Endothelial cell of umbilical vein (primary cell): ENCODE results near the gene CTDSPL. TPM values are rescaled to one million over a fixed set of nuclear protein-coding genes. Genes with fewer than 3 reads are reported as not detected.

Experiments used
- BruUV-seq: library from RNA; stranded (reverse); fragments of 400-500 nt; replicated peaks from 2 replicates; lab custom pipeline; 2021; lab: Mats Ljungman, UMichigan
- CTCF ChIA-PET: fragments of 300-600, 350-600 bp; sonication (Branson Sonifier 250); formaldehyde crosslinking; loops from one replicate; lab custom pipeline; 2021; ENCODE audit warnings: antibody characterized with exemption, inconsistent platforms; lab: Charles Lee
- POLR2A ChIA-PET: fragments of 300-600, 350-600 bp; sonication (Branson Sonifier 250); formaldehyde crosslinking; loops from one replicate; lab custom pipeline; 2021; ENCODE audit warnings: antibody characterized with exemption, inconsistent platforms; lab: Charles Lee
- DNase-seq: peaks from one replicate; pipeline ENCODE4 v3.0.0-alpha.2; 2011; ENCODE audit warnings: low read depth, low spot score
- FAIRE-seq: peaks from 2 replicates; lab custom pipeline; 2011; peaks lifted over from hg19 to GRCh38; lab: Jason Lieb, UNC
- H2AFZ ChIP-seq: 2 replicates; pipeline ENCODE4 v1.6.0; 2012; ENCODE audit warnings: low read depth, low read length, control low read depth, inconsistent platforms
- H3K27ac ChIP-seq: 2 replicates; pipeline ENCODE4 v1.5.1; 2011; ENCODE audit warnings: low read depth, mild to moderate bottlenecking, control low read depth, low read length, moderate library complexity; ENCODE audit not compliant: insufficient read depth
- H3K27me3 ChIP-seq, 2 experiments: 2 replicates each; pipeline versions ENCODE4 v1.6.0 to v1.6.1; 2011; ENCODE audit warnings: low read length in 2 of 2, mixed read lengths in 1 of 2; ENCODE audit not compliant: control insufficient read depth in 2 of 2, insufficient read depth in 2 of 2
- H3K36me3 ChIP-seq, 2 experiments: 2 replicates in 1 of 2; 3 replicates in 1 of 2; pipeline ENCODE4 v1.5.1; 2011; ENCODE audit warnings: low read length in 2 of 2, mild to moderate bottlenecking in 1 of 2, moderate library complexity in 1 of 2; ENCODE audit not compliant: control insufficient read depth in 2 of 2, insufficient read depth in 2 of 2; ENCODE audit errors: extremely low read depth in 1 of 2
- H3K4me1 ChIP-seq: 3 replicates; pipeline ENCODE4 v1.5.1; 2011; ENCODE audit warnings: mild to moderate bottlenecking, low read length; ENCODE audit not compliant: control insufficient read depth, insufficient read depth; ENCODE audit errors: extremely low read depth
- H3K4me2 ChIP-seq: 2 replicates; pipeline ENCODE4 v1.6.1; 2011; ENCODE audit warnings: low read length, control low read depth, mixed read lengths; ENCODE audit not compliant: insufficient read depth
- H3K4me3 ChIP-seq, 3 experiments: fragments of 200-600 bp in 1 of 3; sonication (generic), shearing (Covaris generic) in 1 of 3; replicated peaks in 1 of 3; 2 replicates each; pipeline ENCODE4 v1.5.1; 2011 to 2016; ENCODE audit warnings: control low read depth in 3 of 3, low read length in 3 of 3, mild to moderate bottlenecking in 2 of 3, inconsistent platforms in 1 of 3, low read depth in 1 of 3, moderate library complexity in 1 of 3; ENCODE audit not compliant: insufficient read depth in 1 of 3
- H3K79me2 ChIP-seq: 2 replicates; pipeline ENCODE4 v1.6.0; 2012; ENCODE audit warnings: low read length, inconsistent platforms; ENCODE audit not compliant: control insufficient read depth, insufficient read depth
- H3K9ac ChIP-seq: replicated peaks from 2 replicates; pipeline ENCODE3; 2011; ENCODE audit warnings: low read length, control low read depth; ENCODE audit not compliant: insufficient read depth; ENCODE audit errors: extremely low read depth
- H3K9me1 ChIP-seq: replicated peaks from 3 replicates; pipeline ENCODE4 v1.6.0; 2011; ENCODE audit warnings: mild to moderate bottlenecking, low read length; ENCODE audit not compliant: control insufficient read depth, insufficient read depth; ENCODE audit errors: extremely low read depth
- H3K9me3 ChIP-seq: replicated peaks from 2 replicates; pipeline ENCODE4 v1.5.1; 2012; ENCODE audit warnings: low read length, inconsistent platforms; ENCODE audit not compliant: control insufficient read depth, insufficient read depth
- H4K20me1 ChIP-seq: replicated peaks from 2 replicates; pipeline ENCODE3; 2011; ENCODE audit warnings: mild to moderate bottlenecking, low read length; ENCODE audit not compliant: control insufficient read depth, insufficient read depth; ENCODE audit errors: extremely low read depth
- FOS ChIP-seq: IDR thresholded peaks from 2 replicates; pipeline ENCODE4 v1.6.1; 2011; ENCODE audit warnings: mild to moderate bottlenecking, low read length, moderate library complexity, borderline replicate concordance; ENCODE audit not compliant: insufficient read depth
- GATA2 ChIP-seq: IDR thresholded peaks from 2 replicates; pipeline ENCODE4 v1.7.0; 2011; ENCODE audit warnings: low read depth, mild to moderate bottlenecking, moderate library complexity, mixed read lengths, low read length; ENCODE audit not compliant: insufficient read length, insufficient read depth
- MYC ChIP-seq: IDR thresholded peaks from one replicate; pipeline ENCODE4 v1.6.1; 2011; ENCODE audit warnings: mild to moderate bottlenecking, low read depth, low read length
- dilution Hi-C: fragments of 300-500 bp; cut with MboI; formaldehyde crosslinking; loops from one replicate; pipeline ENCODE4 v1.15.0; 2019; ENCODE audit warnings: low sequenced_read_pairs; ENCODE audit not compliant: extremely low pct_ligation_motif_present
- intact Hi-C: fragments of 100-400 bp; cut with micrococcal nuclease; formaldehyde crosslinking; loops from one replicate; pipeline ENCODE4 v1.10.0; 2022
- polyA plus RNA-seq, 4 experiments: library from polyadenylated mRNA; depleted of rRNA in 3 of 4; stranded (reverse) in 3 of 4; unstranded in 1 of 4; fragments of >200 nt; gene quantifications; 2 replicates each; pipeline versions ENCODE4 v1.2.1 to v1.2.3, GENCODE V29; 2011 to 2012; ENCODE audit warnings: missing spikeins in 1 of 4
- total RNA-seq: library from RNA; stranded (reverse); gene quantifications from 2 replicates; pipeline ENCODE4 v1.2.3, GENCODE V29; 2021
- TF ChIP-seq, protein P1 (sequence below), 2 donors: IDR thresholded peaks; 1 replicate in 1 of 2; 2 replicates in 1 of 2; pipeline ENCODE4 v1.5.1; 2011; ENCODE audit warnings: low read length in 2 of 2, mild to moderate bottlenecking in 2 of 2, moderate library complexity in 2 of 2, control low read depth in 1 of 2, inconsistent platforms in 1 of 2, low read depth in 1 of 2; ENCODE audit not compliant: insufficient read depth in 1 of 2; ENCODE audit errors: extremely low read depth in 1 of 2
- TF ChIP-seq, protein P2 (sequence below): IDR thresholded peaks from 2 replicates; pipeline ENCODE4 v1.6.1; 2011; ENCODE audit not compliant: insufficient read depth, insufficient read length

The CTDSPL gene
- total and polyA plus RNA-seq, 2 donors (not counting 3 experiments of a cell fraction or from before 2014, with no cell fraction given): 30.1 to 43.2 TPM

DNA sequence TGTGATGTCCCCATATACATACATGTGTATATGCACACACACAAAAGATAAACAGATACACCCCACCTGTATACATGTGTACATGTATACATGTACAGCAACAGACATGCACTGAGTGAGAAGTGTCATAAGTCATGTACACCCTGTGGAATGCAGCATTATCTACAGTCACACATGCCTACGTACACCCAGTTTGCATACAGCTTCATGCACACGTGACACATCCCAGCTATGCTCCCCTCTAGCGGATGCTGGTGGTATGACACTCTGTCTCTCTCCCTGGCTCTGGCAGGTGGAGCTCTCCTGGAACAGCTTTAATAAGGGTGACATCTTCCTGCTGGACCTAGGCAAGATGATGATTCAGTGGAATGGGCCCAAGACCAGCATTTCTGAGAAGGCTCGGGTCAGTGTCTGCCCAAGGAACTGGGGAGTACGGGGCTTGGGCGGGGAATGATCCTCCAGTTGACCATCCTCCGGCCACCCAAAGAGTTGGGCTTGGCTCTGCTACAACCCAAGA lies 135.2 kb downstream of the CTDSPL start:
- TF ChIP-seq MYC (peak; percentile 98), FOS (no peak)
- TF ChIP-seq, protein P1, sequence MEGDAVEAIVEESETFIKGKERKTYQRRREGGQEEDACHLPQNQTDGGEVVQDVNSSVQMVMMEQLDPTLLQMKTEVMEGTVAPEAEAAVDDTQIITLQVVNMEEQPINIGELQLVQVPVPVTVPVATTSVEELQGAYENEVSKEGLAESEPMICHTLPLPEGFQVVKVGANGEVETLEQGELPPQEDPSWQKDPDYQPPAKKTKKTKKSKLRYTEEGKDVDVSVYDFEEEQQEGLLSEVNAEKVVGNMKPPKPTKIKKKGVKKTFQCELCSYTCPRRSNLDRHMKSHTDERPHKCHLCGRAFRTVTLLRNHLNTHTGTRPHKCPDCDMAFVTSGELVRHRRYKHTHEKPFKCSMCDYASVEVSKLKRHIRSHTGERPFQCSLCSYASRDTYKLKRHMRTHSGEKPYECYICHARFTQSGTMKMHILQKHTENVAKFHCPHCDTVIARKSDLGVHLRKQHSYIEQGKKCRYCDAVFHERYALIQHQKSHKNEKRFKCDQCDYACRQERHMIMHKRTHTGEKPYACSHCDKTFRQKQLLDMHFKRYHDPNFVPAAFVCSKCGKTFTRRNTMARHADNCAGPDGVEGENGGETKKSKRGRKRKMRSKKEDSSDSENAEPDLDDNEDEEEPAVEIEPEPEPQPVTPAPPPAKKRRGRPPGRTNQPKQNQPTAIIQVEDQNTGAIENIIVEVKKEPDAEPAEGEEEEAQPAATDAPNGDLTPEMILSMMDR (IDR thresholded peaks at IDR 0.05; ENCODE audit: extremely low read depth in 1 of 2, insufficient read depth in 1 of 2, low read depth in 1 of 2, low read length in 2 of 2): peak; percentile 90
- TF ChIP-seq, protein P2, sequence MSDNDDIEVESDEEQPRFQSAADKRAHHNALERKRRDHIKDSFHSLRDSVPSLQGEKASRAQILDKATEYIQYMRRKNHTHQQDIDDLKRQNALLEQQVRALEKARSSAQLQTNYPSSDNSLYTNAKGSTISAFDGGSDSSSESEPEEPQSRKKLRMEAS: peak; percentile 98
- intact Hi-C loops: no loop called here
- Histone ChIP-seq H3K9me1 (no peaks in the 10 kb centered on the region), H3K27ac (no peak overlapping the region), H3K79me2 (no peaks in the 10 kb centered on the region), H3K4me1 (peaks cover 15% of the 10 kb centered on the region), H3K36me3 (peaks cover 0 to 3% of the 10 kb centered on the region in 2 experiments), H3K27me3 (no peaks in the 10 kb centered on the region), H3K4me2 (no peak overlapping the region), H3K9ac (no peak overlapping the region), H4K20me1 (no peaks in the 10 kb centered on the region), H3K9me3 (no peaks in the 10 kb centered on the region), H3K4me3 (no peak overlapping the region), H2AFZ (no peak overlapping the region)
- CTCF ChIA-PET: interaction anchor here (0.6 to 1.6 kb wide), 27 partner anchors 12 to 654 kb away, joined by 3 to 68 read pairs (median 4); partner anchors contain the start of genes ACAA1, PLCD1 and XYLB
- dilution Hi-C loops: no loop called here
- POLR2A ChIA-PET: no interaction called here
- peak; percentile 84 for DNase-seq
- BruUV-seq: no TSS peak
- peak; percentile 97 for FAIRE-seq

DNA sequence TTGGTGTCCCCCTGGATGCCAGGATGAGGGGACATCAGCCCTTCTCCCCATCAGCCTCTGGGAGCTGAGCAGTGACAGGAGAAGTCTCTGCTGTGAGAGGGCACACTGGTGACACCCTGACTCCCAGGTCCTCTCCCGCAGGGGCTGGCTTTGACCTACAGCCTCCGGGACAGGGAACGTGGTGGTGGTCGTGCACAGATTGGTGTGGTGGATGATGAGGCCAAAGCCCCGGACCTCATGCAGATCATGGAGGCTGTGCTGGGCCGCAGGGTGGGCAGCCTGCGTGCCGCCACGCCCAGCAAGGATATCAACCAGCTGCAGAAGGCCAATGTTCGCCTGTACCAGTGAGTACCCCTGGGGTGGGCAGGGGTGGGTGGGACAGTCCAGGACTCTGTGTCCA lies 135.7 kb downstream of the CTDSPL start:
- no peak overlapping the region for H3K9ac ChIP-seq
- dilution Hi-C loops (no loop called here), intact Hi-C loops (no loop called here)
- H3K79me2 ChIP-seq: no peaks in the 10 kb centered on the region
- no peak overlapping the region for H3K27ac ChIP-seq
- CTCF ChIA-PET: interaction anchor here (0.6 to 1.6 kb wide), 25 partner anchors 13 to 654 kb away, joined by 3 to 68 read pairs (median 4); partner anchors contain the start of genes ACAA1, PLCD1 and XYLB
- H3K4me2 ChIP-seq: no peak overlapping the region
- no peaks in the 10 kb centered on the region for H3K9me3 ChIP-seq
- no peaks in the 10 kb centered on the region for H4K20me1 ChIP-seq
- H3K4me3 ChIP-seq: no peak overlapping the region
- TF ChIP-seq MYC (no peak), GATA2 (no peak), FOS (no peak)
- H3K9me1 ChIP-seq: no peaks in the 10 kb centered on the region
- peaks cover 15% of the 10 kb centered on the region for H3K4me1 ChIP-seq
- DNase-seq: no peak
- no peaks in the 10 kb centered on the region for H3K27me3 ChIP-seq
- peaks cover 0 to 6% of the 10 kb centered on the region in 2 experiments for H3K36me3 ChIP-seq
- no TSS peak for BruUV-seq
- POLR2A ChIA-PET: no interaction called here
- no peak for FAIRE-seq
- no peak overlapping the region for H2AFZ ChIP-seq
